Cardiac fibroblast (primary cell): ENCODE measurements around the gene MTOR.

ENCODE experiments used
- DNase-seq, 2 donors: peaks; one replicate each; pipeline versions ENCODE4 v3.0.0 to v3.0.0-alpha.2; 2010; ENCODE audit warnings: low read depth in 2 of 2
- H3K4me3 ChIP-seq, 2 donors: replicated peaks in 1 of 2; 1 replicate in 1 of 2; 2 replicates in 1 of 2; pipeline ENCODE4 v1.5.1; 2011; ENCODE audit warnings: low read depth in 2 of 2, low read length in 2 of 2, mild to moderate bottlenecking in 2 of 2, moderate library complexity in 1 of 2
- CTCF ChIP-seq: IDR thresholded peaks from one replicate; pipeline ENCODE4 v1.5.1; 2011; ENCODE audit warnings: low read depth, mild to moderate bottlenecking, low read length, inconsistent platforms

The MTOR gene

GRCh38 chr1:11132563-11133293, 129.6 kb downstream of the MTOR start:
- no peak for DNase-seq
- H3K4me3 ChIP-seq: no peak overlapping the region
- no peak for TF ChIP-seq CTCF

- H3K4me3 ChIP-seq: no peak overlapping the region
- TF ChIP-seq CTCF: no peak
- no peak for DNase-seq
Observed at GRCh38 chr1:11131816-11132215, 130.5 kb downstream of the MTOR start.

GRCh38 chr1:11130406-11130805, 131.9 kb downstream of the MTOR start:
- no peak for TF ChIP-seq CTCF
- no peak overlapping the region for H3K4me3 ChIP-seq
- no peak for DNase-seq

GRCh38 chr1:11129649-11130390, 132.5 kb downstream of the MTOR start:
- H3K4me3 ChIP-seq: no peak overlapping the region
- DNase-seq: no peak
- no peak for TF ChIP-seq CTCF

- no peak for TF ChIP-seq CTCF
- H3K4me3 ChIP-seq: no peak overlapping the region
- no peak for DNase-seq
Observed at GRCh38 chr1:11126569-11126968, 135.8 kb downstream of the MTOR start.

- no peak for DNase-seq
- no peak overlapping the region for H3K4me3 ChIP-seq
- TF ChIP-seq CTCF: no peak
Observed at GRCh38 chr1:11125931-11126330, 136.4 kb downstream of the MTOR start.
